ENCODE measurements around the gene EP400. TPM values are rescaled to one million over a fixed set of nuclear protein-coding genes. Genes with fewer than 3 reads are reported as not detected.

The EP400 gene
- total and polyA plus RNA-seq, 2 of the 13 experiments (the other 11 are each of a cell fraction or from before 2014, with no cell fraction given) = 4.9 to 5.0 TPM

DNA sequence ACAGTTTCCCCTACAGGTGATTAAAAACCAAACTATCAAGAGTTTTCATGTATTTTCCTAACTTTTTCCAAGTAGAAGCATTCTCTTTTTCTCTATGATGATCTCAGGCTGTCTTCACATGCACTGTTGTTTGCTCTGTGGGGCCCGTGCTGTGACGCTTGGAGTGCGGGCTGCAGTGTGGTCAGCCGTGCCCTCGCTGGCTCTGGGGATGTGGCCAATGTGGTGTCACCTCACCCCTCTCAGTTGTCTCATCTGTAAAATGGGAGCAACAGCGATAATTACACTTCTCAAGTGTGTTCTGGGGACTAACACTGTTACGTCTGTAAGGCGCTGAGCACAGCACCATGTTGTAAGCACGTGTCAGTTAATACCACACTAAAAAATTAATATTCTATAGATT, 165.8 kb downstream of the EP400 start:
- POLR2A ChIA-PET = no interaction called here

DNA sequence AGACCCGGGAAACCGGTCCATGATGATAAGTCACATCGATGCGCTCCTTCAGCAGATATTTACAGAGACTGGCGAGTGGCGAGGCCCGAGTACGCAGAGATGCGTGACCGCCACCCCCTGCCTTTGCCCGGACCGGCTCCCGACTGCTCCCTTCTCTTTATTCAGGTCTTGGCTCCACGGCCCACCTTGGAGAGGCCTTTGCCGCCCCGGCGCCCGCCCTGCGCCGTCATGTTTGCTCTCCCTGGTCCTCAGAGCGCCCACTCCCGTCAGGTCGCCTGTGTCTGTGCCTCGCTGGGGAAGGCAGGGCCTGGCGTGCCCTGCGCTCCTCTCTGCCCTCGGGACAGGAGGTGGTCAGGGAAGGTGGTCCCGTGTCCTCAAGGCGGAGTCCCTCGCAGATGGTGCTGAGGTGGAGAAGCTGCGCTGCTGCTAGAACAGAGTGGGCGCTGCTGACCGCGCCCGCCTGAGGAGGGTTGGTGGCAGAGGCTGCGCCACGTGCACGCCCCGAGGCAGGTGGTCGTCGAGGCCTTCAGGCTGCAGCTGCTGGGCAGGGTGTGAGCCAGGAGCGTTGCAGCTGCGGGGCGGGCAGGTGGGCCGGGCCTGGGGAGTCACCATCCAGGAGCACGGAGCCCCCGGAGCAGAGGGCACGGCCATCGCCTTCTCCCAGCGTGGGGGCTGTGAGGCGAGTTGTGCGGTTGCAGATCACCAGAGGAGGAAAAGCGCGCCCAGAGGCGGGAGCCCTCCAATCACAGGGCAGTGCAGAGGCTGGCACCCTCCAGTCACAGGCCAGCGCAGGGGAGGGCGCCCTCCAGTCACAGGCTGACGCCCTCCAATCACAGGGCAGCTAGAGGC, 167.2 kb downstream of the EP400 start:
- DNase-seq (ENCODE audit: low spot score) (no peak), ATAC-seq (peak; percentile 22; the same call in 2 of the 3 replicates), FAIRE-seq (no peak)
- BruUV-seq (replicated peaks) = no TSS peak
- ChIA-PET CTCF (ENCODE audit: low intra/inter-chr PET ratio, low total read pairs) (no interaction called here), POLR2A (no interaction called here)
- Histone ChIP-seq H4K20me1 (ENCODE audit: insufficient read depth, low read length) (0 out of 2 replicates have a peak, but pooled peaks cover 2% of the 10 kb centered on the region), H3K79me2 (ENCODE audit: insufficient read depth, low read length) (no peaks in the 10 kb centered on the region), H3K36me3 (replicated peaks in 1 of 2; ENCODE audit: control insufficient read depth in 1 of 2, insufficient read depth in 2 of 2, low read length in 2 of 2) (peaks cover 14 to 48% of the 10 kb centered on the region in 2 experiments; a peak in 4 of 5 replicates), H3K4me3 (replicated peaks in 1 of 3; ENCODE audit: insufficient read depth in 1 of 3, low read depth in 2 of 3, low read length in 3 of 3) (no peak overlapping the region), H3K27ac (ENCODE audit: extremely low read length, insufficient read depth, low read length) (no peak overlapping the region), H3K27me3 (ENCODE audit: control insufficient read depth in 1 of 2, insufficient read depth in 2 of 2, low read length in 2 of 2) (no peaks in the 10 kb centered on the region), H3K4me1 (ENCODE audit: insufficient read depth, low read length) (no peaks in the 10 kb centered on the region), H3K9ac (ENCODE audit: insufficient read depth, low read depth, low read length) (no peak overlapping the region), H2AFZ (ENCODE audit: low read length) (no peak overlapping the region), H3K4me2 (ENCODE audit: low read depth, low read length) (no peak overlapping the region), H3K9me3 (ENCODE audit: low read length) (no peaks in the 10 kb centered on the region)
- TF ChIP-seq, protein P1, sequence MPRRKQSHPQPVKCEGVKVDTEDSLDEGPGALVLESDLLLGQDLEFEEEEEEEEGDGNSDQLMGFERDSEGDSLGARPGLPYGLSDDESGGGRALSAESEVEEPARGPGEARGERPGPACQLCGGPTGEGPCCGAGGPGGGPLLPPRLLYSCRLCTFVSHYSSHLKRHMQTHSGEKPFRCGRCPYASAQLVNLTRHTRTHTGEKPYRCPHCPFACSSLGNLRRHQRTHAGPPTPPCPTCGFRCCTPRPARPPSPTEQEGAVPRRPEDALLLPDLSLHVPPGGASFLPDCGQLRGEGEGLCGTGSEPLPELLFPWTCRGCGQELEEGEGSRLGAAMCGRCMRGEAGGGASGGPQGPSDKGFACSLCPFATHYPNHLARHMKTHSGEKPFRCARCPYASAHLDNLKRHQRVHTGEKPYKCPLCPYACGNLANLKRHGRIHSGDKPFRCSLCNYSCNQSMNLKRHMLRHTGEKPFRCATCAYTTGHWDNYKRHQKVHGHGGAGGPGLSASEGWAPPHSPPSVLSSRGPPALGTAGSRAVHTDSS (CRISPR knock-in tag; conservative IDR thresholded peaks at IDR 0.05) = no peak
- TF ChIP-seq, protein P2, sequence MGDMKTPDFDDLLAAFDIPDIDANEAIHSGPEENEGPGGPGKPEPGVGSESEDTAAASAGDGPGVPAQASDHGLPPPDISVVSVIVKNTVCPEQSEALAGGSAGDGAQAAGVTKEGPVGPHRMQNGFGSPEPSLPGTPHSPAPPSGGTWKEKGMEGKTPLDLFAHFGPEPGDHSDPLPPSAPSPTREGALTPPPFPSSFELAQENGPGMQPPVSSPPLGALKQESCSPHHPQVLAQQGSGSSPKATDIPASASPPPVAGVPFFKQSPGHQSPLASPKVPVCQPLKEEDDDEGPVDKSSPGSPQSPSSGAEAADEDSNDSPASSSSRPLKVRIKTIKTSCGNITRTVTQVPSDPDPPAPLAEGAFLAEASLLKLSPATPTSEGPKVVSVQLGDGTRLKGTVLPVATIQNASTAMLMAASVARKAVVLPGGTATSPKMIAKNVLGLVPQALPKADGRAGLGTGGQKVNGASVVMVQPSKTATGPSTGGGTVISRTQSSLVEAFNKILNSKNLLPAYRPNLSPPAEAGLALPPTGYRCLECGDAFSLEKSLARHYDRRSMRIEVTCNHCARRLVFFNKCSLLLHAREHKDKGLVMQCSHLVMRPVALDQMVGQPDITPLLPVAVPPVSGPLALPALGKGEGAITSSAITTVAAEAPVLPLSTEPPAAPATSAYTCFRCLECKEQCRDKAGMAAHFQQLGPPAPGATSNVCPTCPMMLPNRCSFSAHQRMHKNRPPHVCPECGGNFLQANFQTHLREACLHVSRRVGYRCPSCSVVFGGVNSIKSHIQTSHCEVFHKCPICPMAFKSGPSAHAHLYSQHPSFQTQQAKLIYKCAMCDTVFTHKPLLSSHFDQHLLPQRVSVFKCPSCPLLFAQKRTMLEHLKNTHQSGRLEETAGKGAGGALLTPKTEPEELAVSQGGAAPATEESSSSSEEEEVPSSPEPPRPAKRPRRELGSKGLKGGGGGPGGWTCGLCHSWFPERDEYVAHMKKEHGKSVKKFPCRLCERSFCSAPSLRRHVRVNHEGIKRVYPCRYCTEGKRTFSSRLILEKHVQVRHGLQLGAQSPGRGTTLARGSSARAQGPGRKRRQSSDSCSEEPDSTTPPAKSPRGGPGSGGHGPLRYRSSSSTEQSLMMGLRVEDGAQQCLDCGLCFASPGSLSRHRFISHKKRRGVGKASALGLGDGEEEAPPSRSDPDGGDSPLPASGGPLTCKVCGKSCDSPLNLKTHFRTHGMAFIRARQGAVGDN (CRISPR knock-in tag; IDR thresholded peaks at IDR 0.05) = peak; percentile 20; the same call in 1 of the 2 replicates
- TF ChIP-seq MAFF (IDR thresholded peaks at IDR 0.05; ENCODE audit: low read depth, low read length) (no peak), POGZ (CRISPR knock-in tag; IDR thresholded peaks at IDR 0.05) (no peak), ZNF567 (CRISPR knock-in tag; IDR thresholded peaks at IDR 0.05; ENCODE audit: borderline replicate concordance) (no peak), AGO2 (optimal IDR thresholded peaks at IDR 0.05; ENCODE audit: low read depth, low read length) (peak; percentile 66)
- intact Hi-C loops (cut with micrococcal nuclease; ENCODE audit: unreplicated experiment) = no loop called here
- 96% methylated on average over 54 of the region's 58 CpGs for WGBS (ENCODE audit: low lambda C conversion rate)
- in situ Hi-C loops (cut with HindIII; ENCODE audit: extremely low pct_ligation_motif_present, low pct_unique_long_range_greater_than_20kb) = no loop called here

More for the DNA sequence above, 165.8 kb downstream of the EP400 start:
- H3K4me2 ChIP-seq (ENCODE audit: low read depth, low read length) = no peak overlapping the region
- no peak for ATAC-seq
- peaks cover 17 to 46% of the 10 kb centered on the region in 2 experiments; a peak in 4 of 5 replicates for H3K36me3 ChIP-seq (replicated peaks in 1 of 2; ENCODE audit: control insufficient read depth in 1 of 2, insufficient read depth in 2 of 2, low read length in 2 of 2)
- no peak for FAIRE-seq
- CTCF ChIA-PET (ENCODE audit: low intra/inter-chr PET ratio, low total read pairs) = no interaction called here
- in situ Hi-C loops (cut with HindIII; ENCODE audit: extremely low pct_ligation_motif_present, low pct_unique_long_range_greater_than_20kb) = no loop called here
- H3K27me3 ChIP-seq (ENCODE audit: control insufficient read depth in 1 of 2, insufficient read depth in 2 of 2, low read length in 2 of 2) = no peaks in the 10 kb centered on the region
- H3K79me2 ChIP-seq (ENCODE audit: insufficient read depth, low read length) = no peaks in the 10 kb centered on the region
- H3K9ac ChIP-seq (ENCODE audit: insufficient read depth, low read depth, low read length) = no peak overlapping the region
- TF ChIP-seq ZNF629 (CRISPR knock-in tag; conservative IDR thresholded peaks at IDR 0.05) (peak; percentile 83), ZBTB3 (CRISPR knock-in tag; IDR thresholded peaks at IDR 0.05; ENCODE audit: borderline replicate concordance, low read depth) (no peak), ZNF17 (CRISPR knock-in tag; IDR thresholded peaks at IDR 0.05) (no peak)
- 97% methylated on average over 9 of the region's 9 CpGs for WGBS (ENCODE audit: low lambda C conversion rate)
- no peaks in the 10 kb centered on the region for H3K4me1 ChIP-seq (ENCODE audit: insufficient read depth, low read length)
- DNase-seq (ENCODE audit: low spot score) = no peak
- 0 out of 2 replicates have a peak, but pooled peaks cover 2% of the 10 kb centered on the region for H4K20me1 ChIP-seq (ENCODE audit: insufficient read depth, low read length)
- H3K9me3 ChIP-seq (ENCODE audit: low read length) = no peaks in the 10 kb centered on the region
- no TSS peak for BruUV-seq (replicated peaks)
- H2AFZ ChIP-seq (ENCODE audit: low read length) = no peak overlapping the region
- H3K4me3 ChIP-seq (replicated peaks in 1 of 3; ENCODE audit: insufficient read depth in 1 of 3, low read depth in 2 of 3, low read length in 3 of 3) = no peak overlapping the region
- no peak overlapping the region for H3K27ac ChIP-seq (ENCODE audit: extremely low read length, insufficient read depth, low read length)
- intact Hi-C loops (cut with micrococcal nuclease; ENCODE audit: unreplicated experiment) = no loop called here
